Thyroid gland (tissue), 4 donors: ENCODE measurements around the gene UBXN10.

Experiments used
- POLR2A ChIP-seq, 2 donors: fragments of 450-650 bp; IDR thresholded peaks; one replicate each; pipeline ENCODE4 v1.6.1; 2017; ENCODE audit warnings: antibody characterized with exemption in 2 of 2, mild to moderate bottlenecking in 2 of 2, moderate library complexity in 1 of 2
- TF ChIP-seq, protein P1 (sequence below), 6 experiments: fragments of 200-600 bp in 3 of 6; fragments of 450-650 bp in 3 of 6; sonication (generic) in 3 of 6; IDR thresholded peaks; one replicate each; pipeline ENCODE4 v1.5.1; 2016 to 2019; ENCODE audit warnings: antibody characterized with exemption in 6 of 6, mild to moderate bottlenecking in 2 of 6, inconsistent platforms in 1 of 6, moderate library complexity in 1 of 6

DNA sequence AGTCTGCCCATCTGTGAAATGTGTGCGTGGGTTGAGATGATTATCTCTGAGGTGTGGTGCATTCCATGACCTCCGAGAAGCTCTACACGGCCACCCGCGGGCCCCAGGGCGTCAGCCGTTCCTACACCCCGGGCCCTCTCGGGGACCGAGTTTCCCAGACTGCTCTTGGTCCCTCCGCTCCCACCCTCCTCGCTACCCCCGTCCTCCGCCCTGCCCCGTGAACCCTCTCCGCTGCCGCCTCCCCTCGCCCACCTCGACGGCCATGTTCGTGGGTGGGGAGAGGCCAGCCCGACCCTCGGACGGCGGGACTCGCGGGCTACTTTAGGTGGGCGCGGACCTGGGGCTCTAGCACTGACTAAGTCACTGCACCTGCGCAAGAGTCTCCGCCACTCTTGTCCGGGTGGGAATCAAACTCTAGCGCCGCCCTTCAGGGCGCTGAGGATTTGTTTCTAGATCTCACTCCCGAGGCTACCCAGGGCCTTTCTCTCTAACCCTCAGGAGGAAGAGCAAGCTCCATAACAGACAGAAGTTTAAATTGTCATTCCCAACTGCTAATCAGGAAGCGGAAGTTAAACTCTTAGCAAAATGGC, 57.1 kb downstream of the UBXN10 start:
- no peak for TF ChIP-seq POLR2A (IDR thresholded peaks at IDR 0.05)
- TF ChIP-seq, protein P1, sequence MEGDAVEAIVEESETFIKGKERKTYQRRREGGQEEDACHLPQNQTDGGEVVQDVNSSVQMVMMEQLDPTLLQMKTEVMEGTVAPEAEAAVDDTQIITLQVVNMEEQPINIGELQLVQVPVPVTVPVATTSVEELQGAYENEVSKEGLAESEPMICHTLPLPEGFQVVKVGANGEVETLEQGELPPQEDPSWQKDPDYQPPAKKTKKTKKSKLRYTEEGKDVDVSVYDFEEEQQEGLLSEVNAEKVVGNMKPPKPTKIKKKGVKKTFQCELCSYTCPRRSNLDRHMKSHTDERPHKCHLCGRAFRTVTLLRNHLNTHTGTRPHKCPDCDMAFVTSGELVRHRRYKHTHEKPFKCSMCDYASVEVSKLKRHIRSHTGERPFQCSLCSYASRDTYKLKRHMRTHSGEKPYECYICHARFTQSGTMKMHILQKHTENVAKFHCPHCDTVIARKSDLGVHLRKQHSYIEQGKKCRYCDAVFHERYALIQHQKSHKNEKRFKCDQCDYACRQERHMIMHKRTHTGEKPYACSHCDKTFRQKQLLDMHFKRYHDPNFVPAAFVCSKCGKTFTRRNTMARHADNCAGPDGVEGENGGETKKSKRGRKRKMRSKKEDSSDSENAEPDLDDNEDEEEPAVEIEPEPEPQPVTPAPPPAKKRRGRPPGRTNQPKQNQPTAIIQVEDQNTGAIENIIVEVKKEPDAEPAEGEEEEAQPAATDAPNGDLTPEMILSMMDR (IDR thresholded peaks at IDR 0.05) = no peak
